Measurements from ENCODE around the gene HOXD13.

Gene HOXD13

DNA sequence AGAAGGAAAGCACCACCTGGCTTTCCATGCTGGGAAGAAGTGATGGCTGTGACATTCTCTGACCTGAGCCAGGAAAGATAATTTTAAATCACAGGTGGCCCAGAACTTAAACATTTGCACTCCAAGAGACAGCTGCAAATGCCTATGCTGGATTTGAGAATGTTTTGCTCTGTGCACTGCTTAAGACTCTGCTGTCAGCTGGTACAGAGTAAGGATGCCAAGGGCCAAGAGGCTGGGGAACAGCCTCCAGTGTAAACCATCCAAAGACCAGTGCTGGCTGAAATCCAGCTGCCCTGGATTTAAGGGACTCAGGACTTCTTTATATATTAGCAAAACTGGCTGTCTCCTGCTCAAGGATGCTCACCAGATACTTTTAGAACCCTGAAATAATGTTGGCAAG, 40.9 kb downstream of the HOXD13 start:
- no peak for DNase-seq

DNA sequence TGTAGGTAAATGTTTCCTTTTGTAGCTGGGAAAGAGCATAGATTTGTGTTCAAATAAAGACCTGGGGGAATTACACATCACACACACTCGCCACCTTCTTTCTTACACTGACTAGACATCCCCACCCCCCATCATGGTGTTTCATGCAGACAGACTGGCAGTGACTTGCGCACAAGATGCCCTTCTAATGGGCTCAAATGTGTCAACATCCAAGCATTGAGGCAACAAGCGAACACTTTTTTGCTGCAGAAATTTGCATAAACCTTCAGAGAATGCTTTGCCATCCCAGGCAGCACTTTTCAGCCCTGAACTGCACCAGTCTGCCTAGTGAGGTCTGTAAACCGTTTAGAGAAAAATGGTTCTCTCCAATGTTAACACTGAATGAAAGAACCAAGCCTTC, 41.5 kb downstream of the HOXD13 start:
- no peak for DNase-seq

DNA sequence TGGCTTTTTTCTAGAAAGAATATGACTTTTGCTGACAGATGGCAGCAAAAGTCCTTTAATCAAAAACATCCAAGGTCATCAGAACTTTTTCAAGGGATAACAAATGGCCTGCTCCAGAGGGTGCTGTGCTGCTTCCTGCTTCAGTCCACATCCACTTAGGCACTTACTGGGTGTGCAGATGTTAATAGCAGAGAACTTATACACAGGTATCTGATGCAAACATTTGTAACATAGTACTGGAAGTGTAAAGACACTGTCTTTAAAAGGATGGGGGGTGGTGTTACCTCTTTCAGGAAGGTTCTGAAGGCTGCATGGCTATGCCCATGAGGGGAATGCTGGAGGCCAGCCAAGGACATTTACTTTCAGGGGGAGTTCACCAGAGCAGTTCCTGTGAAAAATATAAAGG, 42.5 kb downstream of the HOXD13 start:
- no peak for DNase-seq

DNA sequence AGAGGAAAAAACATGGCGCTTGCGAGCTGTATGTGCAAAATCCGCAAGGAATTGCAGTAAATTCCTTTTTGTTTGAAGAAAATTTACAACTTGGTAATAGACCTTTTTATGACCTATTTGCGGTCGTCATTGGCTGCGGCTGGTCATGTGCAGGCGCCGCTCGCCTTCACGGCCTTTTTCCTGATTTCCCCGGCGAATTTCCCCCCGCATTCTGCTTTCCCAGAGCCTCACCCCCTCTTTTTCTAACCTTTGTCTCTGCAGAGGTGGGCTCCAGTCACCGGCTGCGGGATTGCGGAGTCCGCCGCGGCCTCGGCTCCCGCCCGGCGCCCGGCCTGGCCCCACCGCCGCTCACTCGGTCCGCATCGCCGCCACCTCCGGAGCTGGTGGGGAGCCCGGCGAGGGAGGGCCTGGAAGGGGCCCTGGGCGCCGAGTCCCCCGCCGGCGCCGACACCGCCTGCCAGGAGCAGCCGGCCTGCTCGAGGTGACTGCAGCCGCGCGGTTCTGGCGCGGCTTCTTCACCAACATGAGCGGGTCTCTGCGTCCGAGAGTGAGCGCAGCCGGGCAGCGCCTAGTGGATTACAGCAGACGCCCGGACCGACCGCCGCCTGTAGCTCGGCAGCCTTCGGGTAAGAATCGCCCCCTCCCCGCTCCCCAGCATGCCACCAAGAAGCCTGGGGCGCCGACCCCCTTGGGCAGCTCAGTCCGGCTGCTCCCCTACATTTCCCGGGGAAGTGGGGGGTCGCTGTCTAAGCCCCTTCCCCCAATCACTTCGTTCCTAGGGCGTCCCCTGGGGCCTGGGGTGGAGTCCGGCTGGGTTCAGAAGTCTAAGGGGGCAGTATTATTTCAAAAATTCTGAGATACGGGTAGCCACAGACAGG, 44.1 kb downstream of the HOXD13 start:
- DNase-seq, result no peak

DNA sequence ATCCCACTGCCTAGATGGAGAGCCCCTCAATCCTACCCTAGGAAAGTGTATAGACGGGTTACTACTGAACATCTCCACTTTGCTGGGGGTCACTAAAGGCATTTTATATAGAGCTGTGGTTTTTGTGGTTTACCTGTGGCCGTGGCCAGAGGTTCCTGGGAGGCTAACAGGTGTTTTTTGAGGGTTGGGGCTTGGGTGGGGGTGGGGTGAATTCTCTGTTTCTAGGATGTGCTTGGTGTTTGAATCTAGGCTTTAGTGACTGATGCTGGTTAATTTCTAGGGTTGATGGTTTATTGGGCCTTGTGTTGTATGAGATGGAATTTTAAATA, 44.7 kb downstream of the HOXD13 start:
- DNase-seq, result no peak

DNA sequence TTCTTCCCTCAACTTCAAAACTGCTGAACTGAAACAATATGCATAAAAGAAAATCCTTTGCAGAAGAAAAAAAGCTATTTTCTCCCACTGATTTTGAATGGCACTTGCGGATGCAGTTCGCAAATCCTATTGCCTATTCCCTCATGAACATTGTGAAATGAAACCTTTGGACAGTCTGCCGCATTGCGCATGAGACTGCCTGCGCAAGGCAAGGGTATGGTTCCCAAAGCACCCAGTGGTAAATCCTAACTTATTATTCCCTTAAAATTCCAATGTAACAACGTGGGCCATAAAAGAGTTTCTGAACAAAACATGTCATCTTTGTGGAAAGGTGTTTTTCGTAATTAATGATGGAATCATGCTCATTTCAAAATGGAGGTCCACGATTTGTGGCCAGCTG, 45.4 kb downstream of the HOXD13 start:
- no peak for DNase-seq

DNA sequence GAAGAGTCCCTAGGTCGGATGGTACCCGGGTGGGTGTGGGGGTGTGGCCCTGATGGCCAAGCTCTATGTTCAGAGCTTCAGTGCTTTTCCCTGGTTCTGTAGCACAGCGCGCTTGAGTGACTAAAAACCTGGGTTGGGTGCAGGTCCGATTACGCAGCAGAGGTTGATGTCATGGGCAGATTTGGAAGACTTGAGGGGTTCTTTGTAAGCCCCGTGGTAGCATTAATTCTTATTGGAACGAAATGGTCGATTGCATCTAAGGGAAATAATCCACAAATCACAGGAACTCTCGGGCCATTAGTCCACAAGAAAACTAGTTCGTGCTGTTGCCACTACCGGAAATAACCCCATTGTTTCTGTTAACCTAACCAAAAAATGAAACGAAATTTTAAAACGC, 46.0 kb downstream of the HOXD13 start:
- no peak for DNase-seq

DNA sequence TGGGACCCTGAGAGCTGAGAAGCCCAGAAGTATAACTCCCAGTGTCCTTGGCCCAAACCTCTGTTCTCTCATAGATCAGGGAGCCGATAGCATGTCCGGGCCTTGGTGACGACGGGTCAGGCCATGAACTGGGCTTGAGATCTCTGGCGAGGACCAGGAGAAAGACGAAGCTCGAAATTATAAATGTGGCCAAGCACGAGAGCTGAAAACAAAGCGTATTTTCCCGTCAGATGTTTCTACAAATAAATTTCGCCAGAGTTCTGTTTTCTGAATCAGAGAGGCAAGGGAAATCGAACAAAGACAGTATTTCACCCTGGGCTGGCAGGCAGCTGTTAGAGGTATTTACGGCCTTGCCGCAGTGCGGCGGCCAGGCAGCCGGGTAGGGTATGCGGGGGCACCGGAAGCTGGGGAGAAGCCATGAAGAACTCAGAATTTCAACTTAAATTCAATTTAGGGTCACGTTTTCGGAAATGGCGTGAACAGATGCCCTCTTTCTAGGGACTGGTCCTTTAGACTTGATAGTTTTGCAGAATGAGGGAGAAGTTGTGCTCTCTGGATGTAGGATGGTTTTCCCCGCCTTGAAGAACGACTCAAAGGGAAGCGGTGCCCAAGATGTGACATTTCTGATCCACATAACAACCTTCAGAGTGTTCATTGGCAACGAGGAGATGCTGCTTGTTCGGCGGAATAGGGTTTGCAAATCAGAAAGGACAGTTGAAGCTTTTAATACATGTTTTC, 46.6 kb downstream of the HOXD13 start:
- DNase-seq, result no peak

DNA sequence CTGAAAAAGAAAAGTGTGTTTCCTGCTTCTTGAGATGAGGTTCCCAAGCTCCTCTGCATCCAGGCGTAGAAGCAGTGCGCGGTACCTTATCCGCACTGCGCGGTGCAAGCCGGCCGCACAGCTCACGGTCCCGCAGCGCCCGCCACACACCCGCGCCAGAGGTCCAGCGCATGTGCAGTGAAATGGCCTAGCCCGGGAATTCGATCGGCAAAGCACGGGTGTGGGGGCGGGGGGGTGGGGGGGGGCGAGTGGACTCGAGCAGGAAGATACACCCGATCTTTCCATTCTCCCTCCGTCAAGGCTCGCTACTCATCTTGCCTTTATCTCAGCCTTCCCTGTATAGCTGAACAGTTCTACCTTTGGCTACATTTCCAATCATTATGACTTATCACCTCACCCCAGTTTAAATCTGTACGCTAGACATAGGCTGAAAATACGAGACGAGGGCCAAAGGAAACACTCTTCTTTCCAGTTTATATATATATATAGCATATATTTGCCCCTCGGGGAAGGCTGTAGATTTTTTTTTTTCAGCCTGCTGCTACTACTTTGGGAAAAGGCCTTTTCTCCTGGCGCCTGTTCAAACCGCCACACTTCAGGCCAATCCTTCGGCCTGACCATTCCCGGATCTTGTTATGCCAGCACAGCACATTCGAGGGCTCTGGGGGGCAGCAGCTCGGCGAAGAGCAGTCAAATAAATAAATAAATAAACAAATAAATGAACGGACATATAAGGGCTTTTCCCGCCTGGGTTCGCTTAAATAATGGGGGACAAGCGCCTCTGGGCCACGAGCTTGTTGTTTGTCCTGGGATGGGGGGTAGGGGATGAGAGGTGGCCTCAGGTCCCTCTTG, 47.4 kb downstream of the HOXD13 start:
- DNase-seq, result no peak

DNA sequence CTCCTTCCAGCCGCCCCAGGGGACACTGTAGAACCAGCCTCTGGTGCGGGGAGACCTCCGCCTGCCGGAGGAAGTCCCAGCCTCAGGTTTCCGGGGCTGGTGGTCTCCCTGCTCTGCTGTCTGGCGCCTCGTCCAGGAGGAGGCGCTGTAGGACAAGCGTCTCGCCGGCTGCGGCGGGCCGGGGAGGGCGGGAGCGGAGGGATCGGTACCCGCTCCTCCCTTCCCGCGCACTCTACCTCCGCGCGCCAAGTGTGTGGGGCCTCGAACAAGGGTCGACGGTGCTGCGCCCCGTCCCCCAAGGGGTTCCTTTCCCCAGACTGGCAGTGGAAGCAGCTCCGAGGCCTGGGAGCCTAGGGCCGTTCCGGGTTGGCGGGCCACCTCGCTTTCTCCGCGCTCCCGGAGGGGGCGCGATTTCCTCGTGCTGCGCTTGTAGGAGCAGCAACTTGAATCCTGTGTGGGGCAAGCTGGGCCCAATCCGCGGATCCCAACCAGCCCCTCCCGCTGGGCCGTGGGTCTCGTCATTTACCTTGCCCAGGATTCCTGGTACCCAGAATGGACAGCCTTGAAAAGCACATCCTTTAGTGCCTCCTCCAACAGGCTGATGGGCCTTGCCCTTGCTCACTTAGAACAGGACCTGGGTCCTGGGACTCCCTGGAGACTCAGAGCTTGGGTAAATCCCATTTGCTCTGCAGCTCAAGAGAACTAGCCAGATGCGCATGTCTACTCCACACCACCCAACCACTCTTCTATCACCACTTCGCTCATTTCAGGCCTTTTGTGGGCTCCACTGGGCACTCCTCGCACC, 48.2 kb downstream of the HOXD13 start:
- DNase-seq, result peak; percentile 42

DNA sequence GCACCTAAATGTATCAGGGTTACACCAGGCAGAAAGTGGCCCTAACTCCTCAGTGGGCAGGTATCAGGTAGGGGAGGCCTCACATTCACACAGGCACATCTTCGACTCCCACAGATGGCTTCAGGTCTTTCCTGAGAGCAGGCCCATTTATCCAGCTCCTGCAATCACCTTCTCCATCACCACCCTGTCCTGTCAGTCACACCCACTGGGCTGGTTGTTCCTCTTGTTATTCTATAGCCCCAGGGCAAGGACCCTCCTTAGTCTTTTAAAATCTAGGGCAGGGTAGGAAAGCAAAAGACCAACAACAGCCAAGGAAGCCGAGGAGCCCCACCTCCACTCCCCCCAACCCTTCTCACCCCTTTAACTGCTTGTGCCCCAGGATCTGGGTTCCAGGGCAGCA, 49.8 kb downstream of the HOXD13 start:
- DNase-seq, result no peak
